Colonic mucosa (tissue), 4 donors: Measurements from ENCODE around the gene NKAIN2. TPM values are rescaled to one million over a fixed set of nuclear protein-coding genes. Genes with fewer than 3 reads are reported as not detected.

Experiments used
- DNase-seq: peaks from one replicate; pipeline ENCODE4 v3.0.0-alpha.2; 2020
- H3K27ac ChIP-seq: fragments of 200-600 bp; one replicate; pipeline ENCODE4 v1.8.0; 2021
- H3K27me3 ChIP-seq: fragments of 200-600 bp; one replicate; pipeline ENCODE4 v1.8.0; 2021
- H3K36me3 ChIP-seq: fragments of 200-600 bp; one replicate; pipeline ENCODE4 v1.8.0; 2021
- H3K4me1 ChIP-seq: fragments of 200-600 bp; one replicate; pipeline ENCODE4 v1.8.0; 2021; ENCODE audit warnings: mild to moderate bottlenecking
- H3K4me3 ChIP-seq: fragments of 200-600 bp; one replicate; pipeline ENCODE4 v1.8.0; 2021
- H3K9ac ChIP-seq, 2 donors: one replicate each; pipeline ENCODE4 v1.7.0; 2013; ENCODE audit warnings: control low read depth in 2 of 2, low read depth in 2 of 2, low read length in 2 of 2
- H3K9me3 ChIP-seq: fragments of 200-600 bp; one replicate; pipeline ENCODE4 v1.8.0; 2021
- CTCF ChIP-seq: fragments of 200-600 bp; IDR thresholded peaks from one replicate; pipeline ENCODE4 v1.8.0; 2022; ENCODE audit warnings: antibody characterized with exemption, mild to moderate bottlenecking
- intact Hi-C: fragments of 100-400 bp; cut with DNase I; formaldehyde crosslinking; loops from one replicate; pipeline ENCODE4 v1.14.1; 2022
- total RNA-seq, 2 donors: library from RNA; stranded (reverse); fragmentation: NEBNext Ultra II Directional in 1 of 2; extraction: Animal tissue kit (Norgen Biotek cat#: 25700) in 1 of 2; gene quantifications; one replicate each; pipeline ENCODE4 v1.2.1, GENCODE V29; 2021
- donor health status: healthy.
- donor health status: DM: no; HTN: no; CAD: no.
- donor health status: DM: no; HTN: no; CAD: no.

NKAIN2 gene
- total RNA-seq, 2 donors from 2014 or later: 0.21 TPM; not detected in 1

GRCh38 chr6:124022641-124023040, 219.0 kb downstream of the NKAIN2 start:
- Histone ChIP-seq H3K9me3 (no peaks in the 10 kb centered on the region), H3K4me3 (no peak overlapping the region), H3K27ac (no peak overlapping the region), H3K36me3 (no peaks in the 10 kb centered on the region), H3K27me3 (no peaks in the 10 kb centered on the region), H3K4me1 (no peaks in the 10 kb centered on the region), H3K9ac (no peak overlapping the region)
- no peak for TF ChIP-seq CTCF
- DNase-seq: no peak
- intact Hi-C loops: no loop called here

GRCh38 chr6:124026694-124027093, 223.0 kb downstream of the NKAIN2 start:
- no peaks in the 10 kb centered on the region for H3K9me3 ChIP-seq
- no peak overlapping the region for H3K27ac ChIP-seq
- no peak for TF ChIP-seq CTCF
- intact Hi-C loops: no loop called here
- H3K4me3 ChIP-seq: no peak overlapping the region
- no peaks in the 10 kb centered on the region for H3K36me3 ChIP-seq
- no peaks in the 10 kb centered on the region for H3K27me3 ChIP-seq
- no peaks in the 10 kb centered on the region for H3K4me1 ChIP-seq
- DNase-seq: no peak
- H3K9ac ChIP-seq: no peak overlapping the region

- Histone ChIP-seq H3K9me3 (no peaks in the 10 kb centered on the region), H3K4me1 (no peaks in the 10 kb centered on the region), H3K27me3 (no peaks in the 10 kb centered on the region), H3K36me3 (no peaks in the 10 kb centered on the region), H3K9ac (no peak overlapping the region), H3K4me3 (no peak overlapping the region), H3K27ac (no peak overlapping the region)
- TF ChIP-seq CTCF: no peak
- DNase-seq: no peak
- intact Hi-C loops: no loop called here
Observed at GRCh38 chr6:124027392-124027791, 223.7 kb downstream of the NKAIN2 start.

GRCh38 chr6:124028117-124028516, 224.5 kb downstream of the NKAIN2 start:
- intact Hi-C loops: no loop called here
- no peak for TF ChIP-seq CTCF
- Histone ChIP-seq H3K9ac (no peak overlapping the region), H3K27ac (no peak overlapping the region), H3K36me3 (no peaks in the 10 kb centered on the region), H3K4me1 (no peaks in the 10 kb centered on the region), H3K4me3 (no peak overlapping the region), H3K9me3 (no peaks in the 10 kb centered on the region), H3K27me3 (no peaks in the 10 kb centered on the region)
- DNase-seq: no peak

- intact Hi-C loops: no loop called here
- TF ChIP-seq CTCF: no peak
Observed at GRCh38 chr6:124029567-124029966, 225.9 kb downstream of the NKAIN2 start.

GRCh38 chr6:124033501-124033900, 229.8 kb downstream of the NKAIN2 start:
- Histone ChIP-seq H3K4me1 (no peaks in the 10 kb centered on the region), H3K27ac (no peak overlapping the region), H3K27me3 (no peaks in the 10 kb centered on the region), H3K9ac (no peak overlapping the region), H3K4me3 (no peak overlapping the region), H3K9me3 (no peaks in the 10 kb centered on the region), H3K36me3 (no peaks in the 10 kb centered on the region)
- intact Hi-C loops: no loop called here
- no peak for TF ChIP-seq CTCF
- DNase-seq: no peak

More at GRCh38 chr6:124029567-124029966, 225.9 kb downstream of the NKAIN2 start:
- no peak for DNase-seq
- Histone ChIP-seq H3K9me3 (no peaks in the 10 kb centered on the region), H3K27ac (no peak overlapping the region), H3K27me3 (no peaks in the 10 kb centered on the region), H3K4me1 (no peaks in the 10 kb centered on the region), H3K9ac (no peak overlapping the region), H3K4me3 (no peak overlapping the region), H3K36me3 (no peaks in the 10 kb centered on the region)
